Measurements from ENCODE around the gene PLN. TPM values are rescaled to one million over a fixed set of nuclear protein-coding genes. Genes with fewer than 3 reads are reported as not detected.

Gene PLN
- total RNA-seq, 1 donor, result not detected

DNA sequence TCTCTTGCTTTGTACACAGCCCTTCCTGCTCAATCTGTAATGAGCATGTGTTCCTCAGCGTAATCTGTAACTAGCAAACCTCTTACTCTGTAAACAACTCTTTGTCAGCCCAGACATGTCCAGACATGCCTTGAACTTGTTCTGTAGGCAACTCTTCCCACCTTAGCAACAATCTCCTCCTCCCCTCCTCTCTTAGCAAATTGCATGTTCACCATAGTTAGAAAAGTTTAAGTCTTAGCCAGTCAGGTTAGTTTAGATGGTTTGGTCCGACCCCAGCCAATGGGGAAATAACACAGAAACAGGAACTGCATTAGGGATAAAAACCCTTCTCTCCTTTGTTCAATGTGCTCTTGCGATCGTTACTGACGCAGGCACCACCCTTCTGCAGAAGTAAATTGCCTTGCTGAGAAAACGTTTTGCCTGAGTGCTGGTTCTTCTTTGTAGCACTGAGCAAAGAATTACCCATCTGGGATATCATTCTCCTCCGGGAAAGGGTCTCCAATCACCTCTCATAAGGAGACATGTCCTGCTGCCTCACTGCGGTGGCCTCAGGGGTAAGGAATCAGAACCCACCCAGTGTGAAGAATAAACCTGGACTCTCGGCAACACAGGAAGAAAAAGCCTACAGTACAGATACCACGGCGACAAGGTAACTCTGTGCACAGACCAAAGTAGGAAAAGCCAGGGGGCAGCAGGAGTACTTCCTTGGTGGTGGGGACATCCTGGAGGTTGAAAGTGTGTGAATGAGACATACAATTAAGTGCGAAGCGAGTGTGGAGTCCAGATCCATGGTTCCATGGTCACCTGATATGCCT is 26.2 kb downstream of the PLN start:
- DNase-seq (ENCODE audit: low read depth in 2 of 3, low spot score in 2 of 3), result no peak

DNA sequence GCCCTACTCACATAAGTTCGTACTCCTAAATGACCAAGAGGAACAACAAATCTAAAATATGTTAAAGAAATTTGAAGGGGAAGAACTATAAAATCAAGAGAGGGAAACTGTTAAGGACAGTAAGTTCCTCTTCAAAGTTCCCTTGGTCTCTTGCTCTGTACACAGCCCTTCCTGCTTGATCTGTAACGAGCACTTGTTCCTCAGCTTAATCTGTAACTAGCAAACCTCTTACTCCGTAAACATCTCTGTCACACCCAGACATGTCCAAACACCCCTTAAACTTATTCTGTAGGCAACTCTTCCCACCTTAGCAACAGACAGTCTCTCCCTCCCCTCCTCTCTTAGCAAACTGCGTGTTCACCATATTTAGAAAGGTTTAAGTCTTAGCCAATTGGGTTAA is 29.9 kb downstream of the PLN start:
- DNase-seq (ENCODE audit: low read depth in 2 of 3, low spot score in 2 of 3), result no peak

DNA sequence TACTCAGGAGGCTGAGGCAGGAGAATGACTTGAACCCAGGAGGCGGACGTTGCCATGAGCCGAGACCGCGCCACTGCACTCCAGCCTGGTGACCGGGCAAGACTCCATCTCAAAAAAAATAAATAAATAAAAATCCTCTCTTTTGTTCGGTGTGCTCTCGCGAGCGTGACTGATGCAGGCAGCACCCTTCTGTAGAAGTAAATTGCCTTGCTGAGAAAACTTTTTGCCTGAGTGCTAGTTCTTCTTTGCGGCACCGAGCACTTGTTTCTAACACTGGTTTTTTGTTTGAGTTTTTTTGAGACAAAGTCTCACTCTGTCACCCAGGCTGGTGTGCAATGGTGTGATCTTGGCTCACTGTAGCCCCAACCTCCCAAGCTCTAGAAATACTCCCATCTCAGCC is 30.5 kb downstream of the PLN start:
- DNase-seq (ENCODE audit: low read depth in 2 of 3, low spot score in 2 of 3), result no peak

DNA sequence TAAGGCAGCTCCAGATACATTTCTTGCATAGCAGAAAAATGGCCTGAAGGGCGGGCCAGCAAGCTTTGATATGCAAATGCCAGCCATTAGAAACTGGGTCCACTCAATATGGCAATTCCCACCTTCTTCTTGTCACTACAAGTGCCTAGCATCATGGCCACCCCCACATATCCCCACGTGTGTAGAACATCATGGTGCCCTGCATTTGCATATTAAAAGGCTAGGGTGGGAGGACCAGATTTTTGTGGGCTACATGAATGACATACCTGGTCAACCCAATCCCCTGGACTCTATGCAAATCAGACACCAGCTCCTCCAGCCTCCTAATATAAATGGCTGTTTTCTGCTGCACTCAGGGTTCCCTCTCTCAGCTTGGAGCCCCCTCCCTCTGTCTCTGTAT is 31.7 kb downstream of the PLN start:
- no peak for DNase-seq (ENCODE audit: low read depth in 2 of 3, low spot score in 2 of 3)

DNA sequence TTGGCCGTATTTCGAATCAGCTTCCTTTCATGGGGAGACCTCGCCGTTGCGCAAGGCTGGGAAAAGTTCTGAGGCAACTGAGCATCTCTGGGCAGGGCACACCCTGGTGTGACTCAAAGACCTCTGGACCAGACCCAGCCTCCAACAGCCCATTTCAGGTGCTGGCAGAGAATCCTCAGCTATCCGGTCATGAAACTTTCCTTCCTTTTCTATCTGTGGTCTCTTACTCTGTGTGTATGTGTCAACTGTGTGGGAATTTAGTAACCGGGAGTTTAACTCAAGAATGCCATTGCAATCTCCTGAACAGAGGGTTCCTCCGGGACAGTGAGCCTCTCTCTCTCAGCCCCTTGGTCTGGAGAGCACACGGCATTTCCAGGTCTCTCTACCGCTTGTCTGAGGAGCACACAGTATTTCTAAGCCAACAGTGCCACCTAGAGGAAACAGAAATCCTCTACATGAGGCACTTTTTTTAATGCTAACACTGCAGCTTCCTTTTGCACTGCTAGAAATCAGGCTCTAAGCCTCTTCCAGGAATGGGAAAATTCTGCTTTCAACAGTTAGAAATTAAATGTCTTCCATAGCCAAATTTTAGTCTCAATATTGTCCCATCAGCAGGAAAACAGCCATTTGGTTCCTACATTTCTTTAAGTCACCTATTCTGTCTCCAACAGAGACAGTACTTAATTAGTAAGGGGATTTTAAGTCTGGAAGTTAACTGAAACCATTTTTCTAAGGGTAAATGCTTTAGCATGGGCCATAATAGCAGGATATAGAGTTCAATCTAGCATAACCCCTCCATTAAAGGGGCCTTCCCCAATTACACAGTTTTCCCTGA is 32.7 kb downstream of the PLN start:
- peak in 2 of 3 donors; percentile 51 to 78 for DNase-seq (ENCODE audit: low read depth in 2 of 3, low spot score in 2 of 3)

DNA sequence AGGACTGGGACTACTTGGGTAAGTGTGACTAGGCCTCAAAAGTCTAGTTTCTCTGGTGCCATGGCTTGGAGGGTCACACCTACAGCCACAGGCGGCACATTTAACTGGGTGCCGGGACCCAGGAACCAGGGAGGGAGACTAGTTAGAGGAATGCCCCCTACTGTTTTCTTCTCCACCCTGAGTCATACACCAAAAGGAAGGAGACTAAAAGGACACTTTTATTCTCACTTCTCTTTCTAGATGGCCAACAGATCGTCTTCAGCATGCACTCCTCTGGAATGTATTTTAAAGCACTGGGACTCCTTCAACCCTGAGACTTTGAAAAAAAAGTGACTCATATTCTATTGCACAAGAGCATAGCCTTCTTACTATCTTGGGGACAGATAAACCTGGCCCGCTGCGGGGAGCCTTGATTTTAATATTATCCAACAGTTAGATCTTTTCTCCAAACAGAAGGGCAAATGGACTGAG is 33.4 kb downstream of the PLN start:
- DNase-seq (ENCODE audit: low read depth in 2 of 3, low spot score in 2 of 3), result no peak

DNA sequence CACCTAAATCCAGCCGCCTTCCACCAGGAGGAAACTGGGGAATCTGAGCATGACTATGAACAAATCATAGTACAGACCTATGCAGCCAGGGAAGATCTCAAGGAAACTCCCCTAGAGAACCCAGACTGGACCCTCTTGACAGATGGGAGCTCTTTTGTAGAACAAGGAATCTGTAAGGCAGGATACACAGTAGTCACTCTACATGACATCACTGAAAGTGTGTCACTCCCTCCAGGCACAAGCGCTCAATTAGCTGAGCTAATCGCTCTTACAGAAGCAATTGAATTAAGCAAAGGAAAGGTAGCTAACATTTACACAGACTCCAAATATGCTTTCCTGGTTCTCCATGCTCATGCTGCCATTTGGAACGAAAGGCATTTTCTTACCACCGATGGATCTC is 36.8 kb downstream of the PLN start:
- no peak for DNase-seq (ENCODE audit: low read depth in 2 of 3, low spot score in 2 of 3)

DNA sequence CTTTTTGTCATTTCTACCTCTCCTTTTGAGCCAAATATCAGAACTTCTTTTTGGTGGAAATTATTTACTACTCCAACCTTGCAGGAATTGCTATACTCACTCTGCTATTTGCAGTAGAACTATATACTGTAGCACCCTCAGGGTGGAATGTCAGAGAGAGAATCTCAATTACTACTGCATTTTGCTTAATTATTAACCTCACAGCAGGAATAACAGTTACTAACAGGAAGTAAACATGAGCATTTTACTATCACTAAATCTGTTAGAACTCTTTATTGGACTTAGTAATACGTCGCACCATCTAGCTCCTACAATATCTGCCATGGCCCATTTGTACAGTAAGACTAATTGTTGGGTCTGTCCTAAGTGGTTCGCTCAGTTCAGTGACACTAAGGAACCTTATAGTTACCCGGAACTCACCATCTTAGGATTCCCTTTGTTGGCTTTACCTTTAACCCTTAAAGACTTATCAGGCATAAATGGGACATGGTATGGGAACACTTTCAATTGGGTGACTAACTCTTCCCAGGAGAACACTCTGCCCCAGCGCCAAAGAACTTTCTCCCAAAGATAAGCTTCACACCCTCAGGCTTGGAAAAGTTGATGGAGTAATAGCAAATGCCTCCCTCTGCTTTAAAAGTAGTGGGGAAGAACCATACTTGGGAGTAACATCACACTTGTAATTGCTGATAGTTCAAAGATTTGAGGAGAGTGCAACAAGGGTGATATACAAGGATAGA is 38.8 kb downstream of the PLN start:
- no peak for DNase-seq (ENCODE audit: low read depth in 2 of 3, low spot score in 2 of 3)

DNA sequence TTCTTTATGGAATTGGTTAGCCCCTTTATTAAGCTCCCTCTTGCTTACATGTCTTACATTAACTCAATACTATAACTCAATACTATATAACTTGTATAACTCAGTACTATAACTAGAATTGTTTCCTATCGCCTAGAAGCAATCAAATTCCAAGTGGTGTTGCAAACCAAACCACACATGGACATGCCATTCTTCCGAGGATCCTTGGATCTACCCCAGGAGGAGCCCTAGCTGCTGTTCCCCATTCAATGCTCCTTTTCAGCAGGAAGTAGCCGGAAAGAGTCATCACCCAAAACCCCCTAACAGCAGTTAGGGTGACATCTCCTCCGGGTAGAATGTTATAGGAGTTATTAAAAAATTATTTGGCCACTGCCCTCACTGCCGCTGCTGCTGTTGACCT is 40.5 kb downstream of the PLN start:
- no peak for DNase-seq (ENCODE audit: low read depth in 2 of 3, low spot score in 2 of 3)

DNA sequence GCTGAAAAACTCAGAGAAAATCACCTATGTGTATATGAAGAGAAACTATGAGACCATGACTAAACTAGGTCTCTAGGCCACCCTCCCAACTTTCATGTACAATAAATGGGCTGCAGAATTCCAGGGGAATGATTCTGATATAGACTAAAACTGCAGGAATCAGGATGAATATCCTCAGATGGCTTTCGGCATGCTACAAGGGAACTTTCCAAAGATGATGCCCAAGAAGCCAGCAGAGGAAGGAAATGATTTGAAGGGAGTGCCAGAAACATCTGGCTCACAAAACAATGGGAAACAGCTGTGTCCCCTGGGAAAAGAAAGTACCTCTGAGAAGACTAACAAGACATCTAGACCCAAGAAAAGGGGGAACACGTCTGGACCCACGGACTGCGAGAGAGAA is 41.1 kb downstream of the PLN start:
- no peak for DNase-seq (ENCODE audit: low read depth in 2 of 3, low spot score in 2 of 3)

DNA sequence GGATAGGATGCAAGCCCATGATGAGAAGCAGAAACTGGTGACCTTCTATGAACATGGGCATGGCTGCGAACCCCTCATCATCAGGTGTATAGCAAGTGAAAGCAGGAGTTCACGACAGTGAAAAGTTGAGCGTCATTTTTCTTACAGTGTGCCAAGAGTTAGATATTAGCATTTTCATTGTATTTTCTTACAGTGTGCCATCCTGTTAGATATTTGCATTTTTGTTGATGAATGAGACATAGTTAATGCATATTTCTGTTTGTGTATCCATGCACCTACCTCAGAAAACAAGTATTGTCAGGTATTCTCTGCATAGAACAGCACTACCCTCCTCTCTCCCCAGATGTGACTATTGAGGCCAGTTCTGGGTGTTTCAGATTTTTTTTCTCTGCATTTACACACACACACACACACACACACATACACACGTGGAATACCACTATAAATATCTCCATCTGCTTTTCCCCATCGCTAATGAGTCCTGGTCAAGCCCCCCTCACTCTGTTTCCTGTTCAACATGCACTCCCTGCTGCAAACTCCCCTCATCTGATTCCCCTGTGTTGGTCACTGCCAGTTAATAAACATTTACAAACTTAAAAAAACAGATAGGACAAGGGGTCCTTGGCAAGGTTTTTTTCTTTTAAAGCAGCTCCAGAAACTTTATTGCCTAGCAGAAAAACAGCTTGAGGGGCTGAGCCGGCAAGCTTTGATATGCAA is 41.7 kb downstream of the PLN start:
- no peak for DNase-seq (ENCODE audit: low read depth in 2 of 3, low spot score in 2 of 3)

DNA sequence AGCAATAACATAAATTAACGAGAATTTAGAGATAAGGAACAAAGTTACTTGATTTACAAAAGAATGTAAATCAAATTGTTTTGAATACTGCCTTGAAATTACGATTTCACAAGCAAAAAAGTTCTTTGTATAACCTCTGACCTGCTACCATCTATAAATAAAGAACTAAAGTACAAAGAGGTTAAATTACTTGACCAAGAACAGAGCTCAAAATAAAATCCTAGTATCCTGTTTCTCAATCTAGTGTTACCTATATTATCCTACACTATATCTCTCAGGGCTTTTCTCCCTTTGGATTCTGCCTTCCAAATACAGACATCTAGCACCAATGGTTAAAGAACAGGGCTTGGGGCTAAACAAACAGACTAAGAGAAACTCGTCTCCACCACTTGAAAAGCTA is 43.8 kb downstream of the PLN start:
- no peak for DNase-seq (ENCODE audit: low read depth in 2 of 3, low spot score in 2 of 3)

DNA sequence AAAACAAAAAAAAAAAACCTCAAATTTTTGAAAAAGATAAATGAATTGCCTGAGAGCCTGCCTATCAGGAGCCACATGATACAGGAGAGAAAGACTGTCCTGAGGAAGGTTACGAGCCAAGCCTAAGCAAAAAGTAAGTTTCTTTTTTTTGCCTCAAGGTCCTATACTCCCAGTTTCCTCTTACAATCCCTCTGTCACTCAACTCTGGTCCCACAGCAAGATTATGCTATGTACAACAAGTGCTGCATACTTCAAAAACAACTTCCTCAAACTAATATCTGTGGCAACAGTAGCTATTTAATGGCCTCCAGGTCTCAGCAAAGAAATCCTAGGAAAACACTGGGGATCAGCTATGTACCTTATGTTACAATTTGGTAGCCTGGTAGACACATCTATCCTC is 46.8 kb downstream of the PLN start:
- no peak for DNase-seq (ENCODE audit: low read depth in 2 of 3, low spot score in 2 of 3)

DNA sequence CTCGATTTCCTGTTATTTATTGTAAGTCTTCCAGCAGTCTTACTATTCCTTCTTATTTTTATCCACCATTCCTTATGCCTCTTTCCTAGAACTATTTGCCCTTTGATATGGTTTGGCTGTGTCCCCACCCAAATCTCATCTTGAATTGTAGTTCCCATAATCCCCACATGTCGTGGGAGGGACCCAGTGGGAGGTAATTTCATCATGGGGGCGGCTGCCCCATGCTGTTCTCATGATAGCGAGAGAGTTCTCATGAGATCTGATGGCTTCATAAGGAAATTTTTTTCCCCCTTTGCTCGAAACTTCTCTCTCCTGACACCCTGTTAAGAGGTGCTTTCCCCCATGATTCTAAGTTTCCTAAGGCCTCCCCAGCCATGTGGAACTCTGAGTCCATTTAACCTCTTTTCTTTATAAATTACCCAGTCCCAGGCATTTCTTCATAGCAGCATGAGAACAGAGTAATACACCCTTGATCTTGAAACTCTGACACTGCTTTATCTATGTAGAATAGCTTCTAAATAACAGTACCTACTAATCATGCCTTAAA is 48.8 kb downstream of the PLN start:
- no peak for DNase-seq (ENCODE audit: low read depth in 2 of 3, low spot score in 2 of 3)

DNA sequence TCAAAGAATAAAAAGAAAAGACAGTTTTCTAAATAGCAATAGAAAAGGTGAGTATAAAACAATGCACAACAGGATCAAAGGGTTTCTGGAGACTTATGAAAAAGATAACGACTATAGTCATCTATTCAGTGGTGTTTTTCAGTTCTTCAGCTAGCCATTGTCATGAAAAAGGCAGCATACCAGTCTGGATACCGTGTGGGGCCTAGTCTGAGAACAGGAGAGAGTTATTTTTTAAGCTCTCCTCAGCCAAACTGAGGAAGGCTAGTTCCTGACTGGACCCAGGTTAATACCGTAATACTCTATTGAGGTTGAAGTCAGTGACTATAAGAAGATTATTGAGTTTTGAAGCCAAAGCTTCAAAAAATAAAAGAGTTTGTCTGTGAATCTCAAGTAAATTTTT is 49.5 kb downstream of the PLN start:
- DNase-seq (ENCODE audit: low read depth in 2 of 3, low spot score in 2 of 3), result no peak

DNA sequence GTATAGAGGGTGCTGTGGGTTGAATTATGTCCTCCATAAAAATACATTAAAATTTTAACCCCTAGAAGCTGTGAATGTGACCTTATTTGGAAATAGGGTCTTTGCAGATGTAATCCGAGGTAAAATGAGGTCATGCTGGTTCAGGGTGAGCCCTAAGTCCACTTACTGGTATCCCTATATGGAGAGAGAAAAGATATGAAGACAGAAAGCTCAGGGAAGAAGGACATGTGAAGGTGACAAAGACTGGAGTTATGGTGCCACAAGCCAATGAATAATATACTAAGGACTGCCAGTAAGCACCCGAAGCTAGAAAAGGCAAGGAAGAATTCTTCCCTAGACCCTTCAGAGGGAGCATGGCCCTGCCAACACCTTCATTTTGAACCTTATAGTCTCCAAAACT is 50.2 kb downstream of the PLN start:
- DNase-seq (ENCODE audit: low read depth in 2 of 3, low spot score in 2 of 3), result no peak

DNA sequence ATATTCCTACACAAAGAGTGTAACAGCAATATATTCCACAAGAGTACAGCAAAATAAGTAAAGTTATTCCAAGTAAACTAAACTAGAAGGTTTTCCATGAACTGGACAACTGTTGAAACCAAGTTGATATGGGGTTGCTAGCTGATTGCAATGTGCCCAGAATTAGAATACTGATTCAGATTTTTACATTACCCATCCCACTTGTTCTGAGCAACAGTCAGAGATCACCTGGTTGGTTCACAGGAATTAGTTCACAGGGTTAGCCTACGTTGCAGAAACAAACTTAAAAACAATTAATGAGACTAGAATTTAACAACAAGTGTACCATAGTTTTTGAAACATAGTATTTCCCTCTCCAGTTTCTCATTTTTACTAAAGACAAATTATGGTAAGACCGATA is 54.2 kb downstream of the PLN start:
- DNase-seq (ENCODE audit: low read depth in 2 of 3, low spot score in 2 of 3), result no peak

DNA sequence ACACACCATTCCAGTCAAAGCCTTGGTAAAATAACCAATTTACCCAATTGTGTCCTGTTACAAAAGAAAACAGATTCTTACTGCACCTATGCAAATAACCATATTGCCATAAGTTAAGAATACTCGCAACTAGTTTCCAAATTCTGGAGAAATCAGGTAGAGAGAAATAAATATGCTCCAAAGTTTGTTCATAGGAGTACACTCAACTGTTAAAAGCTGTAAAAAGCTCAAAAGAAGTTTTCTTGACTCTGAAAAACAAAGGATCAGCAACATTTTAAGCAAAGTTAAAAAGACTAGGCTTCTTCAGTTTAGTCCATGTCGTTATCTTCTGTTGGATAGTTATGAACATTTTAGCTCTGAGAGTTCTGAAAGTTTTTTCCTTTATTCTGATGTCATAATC is 55.3 kb downstream of the PLN start:
- DNase-seq (ENCODE audit: low read depth in 2 of 3, low spot score in 2 of 3), result no peak

DNA sequence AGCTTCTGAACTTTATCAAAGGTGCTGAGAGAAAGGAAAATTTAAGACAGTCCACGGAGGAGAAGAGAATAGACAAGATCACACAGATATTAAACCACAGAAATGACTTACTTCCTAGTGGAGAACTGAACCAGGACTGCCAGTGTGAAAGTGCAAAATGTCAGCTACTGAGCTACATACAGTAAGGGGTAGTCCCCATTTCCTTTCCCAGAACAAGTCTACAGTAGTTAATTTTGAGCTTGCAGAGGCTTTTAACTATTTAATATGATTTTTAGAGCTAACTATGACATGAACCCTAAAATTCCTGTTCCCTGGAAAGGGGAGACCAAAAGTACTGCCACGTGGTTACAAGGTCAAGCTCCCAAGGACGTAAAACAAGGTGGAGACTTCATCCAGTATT is 58.2 kb downstream of the PLN start:
- DNase-seq (ENCODE audit: low read depth in 2 of 3, low spot score in 2 of 3), result no peak

DNA sequence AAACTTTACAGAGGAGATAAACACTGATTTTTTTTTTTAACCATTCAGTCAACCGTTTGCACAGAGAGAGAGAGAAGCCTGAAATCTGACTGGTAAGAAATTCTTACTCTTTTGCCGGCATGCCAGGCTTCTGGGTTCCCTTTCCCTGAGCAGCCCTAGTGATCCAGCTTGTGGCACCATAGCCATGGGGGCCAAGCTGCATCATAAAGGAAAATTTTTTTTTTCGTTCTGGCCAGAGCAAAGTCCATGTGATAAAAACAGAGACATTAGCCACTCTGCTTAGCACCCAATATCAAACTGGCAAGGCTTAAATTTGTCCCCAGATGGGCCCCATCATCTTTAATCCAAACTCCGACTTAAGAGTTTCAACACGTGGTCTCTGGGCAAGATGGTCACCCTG is 58.8 kb downstream of the PLN start:
- no peak for DNase-seq (ENCODE audit: low read depth in 2 of 3, low spot score in 2 of 3)

Data from hematopoietic multipotent progenitor cell (in vitro differentiated cells).